K562 (cell line): Measurements from ENCODE around the gene OPHN1. TPM values are rescaled to one million over a fixed set of nuclear protein-coding genes. Genes with fewer than 3 reads are reported as not detected.

Experiments
- CREB1 ChIP-seq, 2 experiments: sonication (generic) in 1 of 2; formaldehyde crosslinking in 1 of 2; IDR thresholded peaks; 2 replicates each; pipeline versions ENCODE4 v1.6.1 to v1.8.0; 2012 to 2022; ENCODE audit warnings: inconsistent platforms in 1 of 2, mild to moderate bottlenecking in 1 of 2, missing genetic modification reagents in 1 of 2, moderate library complexity in 1 of 2
- CREM ChIP-seq: IDR thresholded peaks from 2 replicates; pipeline ENCODE4 v1.6.1; 2014; ENCODE audit warnings: antibody characterized with exemption, low read depth
- DIDO1 ChIP-seq: fragments of 450-650 bp; IDR thresholded peaks from 2 replicates; pipeline ENCODE4 v1.6.1; 2016; ENCODE audit warnings: low read depth, missing biosample characterization, missing genetic modification characterization
- EGR1 ChIP-seq: fragments of 450-650 bp; conservative IDR thresholded peaks from 2 replicates; pipeline ENCODE4 v1.6.1; 2017; ENCODE audit warnings: mild to moderate bottlenecking
- GATA2 ChIP-seq: sonication (generic); formaldehyde crosslinking; IDR thresholded peaks from 2 replicates; pipeline ENCODE4 v1.4.0; 2020; ENCODE audit warnings: mild to moderate bottlenecking, missing genetic modification reagents
- HNRNPH1 ChIP-seq: fragments of 200-400 bp; formaldehyde crosslinking; optimal IDR thresholded peaks from 2 replicates; pipeline ENCODE3; 2017; ENCODE audit warnings: low read depth, mild to moderate bottlenecking, low read length, moderate library complexity
- ID3 ChIP-seq, 2 experiments: fragments of 250-450 bp in 1 of 2; fragments of 450-650 bp in 1 of 2; sonication (Bioruptor Pico) in 1 of 2; IDR thresholded peaks; 2 replicates each; pipeline versions ENCODE4 v1.6.1 to v1.8.0; 2016 to 2021; ENCODE audit warnings: mild to moderate bottlenecking in 2 of 2, moderate library complexity in 2 of 2, missing compliant biosample characterization in 1 of 2, missing genetic modification characterization in 1 of 2
- KLF1 ChIP-seq: fragments of 450-650 bp; IDR thresholded peaks from 2 replicates; pipeline ENCODE4 v1.6.1; 2016; ENCODE audit warnings: missing genetic modification characterization, missing compliant biosample characterization
- MEF2A ChIP-seq: IDR thresholded peaks from 2 replicates; pipeline ENCODE4 v1.6.1; 2011; ENCODE audit warnings: low read depth, mild to moderate bottlenecking, low read length, moderate library complexity; ENCODE audit not compliant: control insufficient read depth
- MITF ChIP-seq: IDR thresholded peaks from 2 replicates; pipeline ENCODE4 v1.6.1; 2014; ENCODE audit warnings: antibody characterized with exemption
- NR2F6 ChIP-seq: fragments of 450-650 bp; formaldehyde crosslinking; IDR thresholded peaks from 2 replicates; pipeline ENCODE4 v1.4.0; 2020; ENCODE audit warnings: mild to moderate bottlenecking
- PHB ChIP-seq: fragments of 250-450 bp; sonication (Bioruptor Pico); IDR thresholded peaks from 2 replicates; pipeline ENCODE4 v1.5.0; 2021
- POLR2AphosphoS2 ChIP-seq: IDR thresholded peaks from 2 replicates; pipeline ENCODE4 v1.6.1; 2012; ENCODE audit warnings: low read length, improper control_type of control experiment
- SMARCA4 ChIP-seq: fragments of 450-650 bp; IDR thresholded peaks from 2 replicates; pipeline ENCODE4 v1.6.1; 2016
- STAT6 ChIP-seq: sonication (generic); formaldehyde crosslinking; IDR thresholded peaks from 2 replicates; pipeline ENCODE4 v1.8.1; 2023; ENCODE audit warnings: mild to moderate bottlenecking, missing genetic modification reagents
- TBP ChIP-seq: optimal IDR thresholded peaks from 2 replicates; pipeline ENCODE3; 2011; ENCODE audit warnings: low read depth, low read length, improper control_type of control experiment
- TEAD4 ChIP-seq, 2 experiments: sonication (generic) in 1 of 2; formaldehyde crosslinking in 1 of 2; IDR thresholded peaks; 2 replicates each; pipeline versions ENCODE4 v1.6.1 to v1.8.0; 2012 to 2022; ENCODE audit warnings: borderline replicate concordance in 1 of 2, inconsistent platforms in 1 of 2, low read length in 1 of 2, mild to moderate bottlenecking in 1 of 2, missing genetic modification reagents in 1 of 2
- VEZF1 ChIP-seq: fragments of 200-800 bp; sonication (Bioruptor generic); IDR thresholded peaks from 2 replicates; pipeline ENCODE4 v1.6.1; 2017; ENCODE audit warnings: missing genetic modification characterization, missing compliant biosample characterization
- ZC3H11A ChIP-seq: IDR thresholded peaks from 2 replicates; pipeline ENCODE4 v1.6.1; 2012; ENCODE audit warnings: low read depth, low read length, improper control_type of control experiment
- ZNF445 ChIP-seq: fragments of 250-450 bp; sonication (Bioruptor Pico); IDR thresholded peaks from 2 replicates; pipeline ENCODE4 v1.4.0; 2020; ENCODE audit warnings: low read depth, mild to moderate bottlenecking, moderate library complexity
- ZNF57 ChIP-seq: fragments of 450-650 bp; formaldehyde crosslinking; IDR thresholded peaks from 2 replicates; pipeline ENCODE4 v1.4.0; 2020; ENCODE audit warnings: mild to moderate bottlenecking, moderate library complexity
- ZNF589 ChIP-seq: fragments of 200-800 bp; sonication (Bioruptor generic); IDR thresholded peaks from 2 replicates; pipeline ENCODE4 v1.6.1; 2016; ENCODE audit warnings: low read depth, missing genetic modification characterization, missing compliant biosample characterization
- polyA plus RNA-seq, 8 experiments: library from polyadenylated mRNA; depleted of rRNA in 4 of 8; stranded (reverse) in 5 of 8; unstranded in 3 of 8; fragments of >200 nt; fragmentation: Nextera tagmentation in 2 of 8; fragmentation: Illumina TruSeq in 1 of 8; extraction: Ambion mirVana in 2 of 8; extraction: Trizol in 1 of 8; gene quantifications; 2 replicates each; pipeline versions ENCODE4 v1.2.1 to v1.2.3, GENCODE V29; 2011 to 2014; ENCODE audit warnings: inconsistent platforms in 1 of 8, missing spikeins in 1 of 8
- total RNA-seq, 7 experiments: library from RNA; depleted of rRNA in 6 of 7; stranded (reverse); fragments of >200 nt in 6 of 7; fragmentation: Illumina TruSeq in 2 of 7; extraction: Trizol in 2 of 7; gene quantifications; 2 replicates each; pipeline versions ENCODE4 v1.2.1 to v1.2.3, GENCODE V29; 2011 to 2021; ENCODE audit warnings: low replicate concordance in 1 of 7
- TF ChIP-seq, protein P1 (sequence below): sonication (generic); formaldehyde crosslinking; IDR thresholded peaks from 2 replicates; pipeline ENCODE4 v1.5.0; 2020; ENCODE audit warnings: missing genetic modification reagents

Gene OPHN1
- total and polyA plus RNA-seq, 9 of the 15 experiments (the other 6 are each of a cell fraction or from before 2014, with no cell fraction given) = 0.28 to 1.8 (median 1.0) TPM

- peak; percentile 35 for TF ChIP-seq GATA2 (CRISPR knock-in tag)
- TF ChIP-seq VEZF1 (CRISPR knock-in tag) = no peak
- 0 out of 2 replicates have a peak, but pooled peaks have one; percentile 51 for TF ChIP-seq CREM
- TF ChIP-seq KLF1 (tag) = no peak
- peak; percentile 32; the same call in 1 of the 2 replicates for TF ChIP-seq CREB1 (IDR thresholded peaks at IDR 0.05)
- no peak for TF ChIP-seq CREB1 (CRISPR knock-in tag; IDR thresholded peaks at IDR 0.05)
- peak; percentile 17 for TF ChIP-seq TBP
- no peak for TF ChIP-seq PHB (CRISPR knock-in tag)
- TF ChIP-seq ZNF445 (CRISPR knock-in tag) = no peak
- TF ChIP-seq ZC3H11A = no peak
- no peak for TF ChIP-seq DIDO1 (tag)
- TF ChIP-seq HNRNPH1 = no peak
- peak; percentile 53; the same call in 1 of the 2 replicates for TF ChIP-seq TEAD4 (IDR thresholded peaks at IDR 0.05; ENCODE audit: low read length)
- TF ChIP-seq TEAD4 (CRISPR knock-in tag; IDR thresholded peaks at IDR 0.05; ENCODE audit: borderline replicate concordance) = no peak
- TF ChIP-seq EGR1 = no peak
- no peak for TF ChIP-seq ZNF57 (CRISPR knock-in tag)
- TF ChIP-seq MEF2A = no peak
- TF ChIP-seq ID3 (CRISPR knock-in tag; IDR thresholded peaks at IDR 0.05) = no peak
- no peak for TF ChIP-seq ID3 (tag; IDR thresholded peaks at IDR 0.05)
- no peak for TF ChIP-seq STAT6 (CRISPR knock-in tag)
- TF ChIP-seq NR2F6 (CRISPR knock-in tag) = no peak
- no peak for TF ChIP-seq POLR2AphosphoS2
- no peak for TF ChIP-seq SMARCA4
- TF ChIP-seq MITF = no peak
- TF ChIP-seq ZNF589 (CRISPR knock-in tag) = no peak
- TF ChIP-seq, protein P1, sequence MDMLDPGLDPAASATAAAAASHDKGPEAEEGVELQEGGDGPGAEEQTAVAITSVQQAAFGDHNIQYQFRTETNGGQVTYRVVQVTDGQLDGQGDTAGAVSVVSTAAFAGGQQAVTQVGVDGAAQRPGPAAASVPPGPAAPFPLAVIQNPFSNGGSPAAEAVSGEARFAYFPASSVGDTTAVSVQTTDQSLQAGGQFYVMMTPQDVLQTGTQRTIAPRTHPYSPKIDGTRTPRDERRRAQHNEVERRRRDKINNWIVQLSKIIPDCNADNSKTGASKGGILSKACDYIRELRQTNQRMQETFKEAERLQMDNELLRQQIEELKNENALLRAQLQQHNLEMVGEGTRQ (CRISPR knock-in tag) = no peak
These were observed 647 bp downstream of the OPHN1 start (continued) for GRCh38 chrX:68432648-68433047.
